Measurements from ENCODE around the gene ATP5ME. TPM values are rescaled to one million over a fixed set of nuclear protein-coding genes. Genes with fewer than 3 reads are reported as not detected.
A peak's percentile ranks its signal among the peaks of the same experiment; 100 is the strongest.

Gene ATP5ME
- total RNA-seq, 1 experiment from 2014 or later, result 236 TPM

DNA sequence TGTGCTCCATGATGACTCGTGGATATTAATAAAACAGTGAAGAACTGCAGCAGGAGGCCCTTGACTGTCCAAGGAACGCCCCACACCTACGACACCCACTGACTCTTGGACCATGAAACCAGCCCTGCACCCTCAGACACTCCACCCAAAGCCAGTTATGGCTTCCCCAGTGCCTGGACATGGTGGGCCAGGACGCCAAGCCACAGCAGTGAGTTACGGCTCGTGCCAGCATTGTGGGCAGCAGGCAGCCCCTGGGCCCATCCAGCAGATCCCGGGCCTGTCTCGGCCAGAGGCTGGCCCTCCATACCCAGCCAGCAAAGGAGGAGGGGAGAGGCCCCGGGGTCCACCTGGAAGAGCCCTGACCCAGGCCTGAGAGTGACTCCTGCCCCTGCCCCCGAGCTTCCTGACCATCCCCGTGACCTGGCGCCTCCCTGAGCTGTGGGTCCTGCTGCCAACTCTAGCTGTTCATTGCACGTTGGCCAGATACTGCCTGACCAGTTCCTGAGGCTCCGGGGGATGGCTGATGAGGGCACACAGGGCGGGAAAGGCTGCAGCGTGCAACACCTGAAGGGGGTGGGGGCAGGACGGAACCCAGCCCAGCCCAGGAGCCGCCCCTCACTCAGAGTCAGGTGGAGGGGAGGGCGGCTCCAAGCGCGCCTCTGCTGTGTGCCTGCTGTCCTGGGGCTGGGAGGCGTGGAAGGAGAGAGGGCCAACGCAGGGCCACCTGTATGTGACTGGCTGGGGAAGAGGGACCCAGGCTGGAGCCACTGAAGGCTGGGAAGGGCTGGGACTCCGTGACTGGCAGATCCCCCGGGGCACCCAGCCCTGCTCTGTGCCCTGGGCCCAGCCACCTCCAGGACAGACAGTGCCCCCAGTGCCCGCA lies 14.1 kb upstream of the ATP5ME start:
- in situ Hi-C loops (cut with HindIII; ENCODE audit: low pct_unique_long_range_greater_than_20kb, low sequenced_read_pairs), result no loop called here
- no peak for DNase-seq (ENCODE audit: low read depth, low spot score)

DNA sequence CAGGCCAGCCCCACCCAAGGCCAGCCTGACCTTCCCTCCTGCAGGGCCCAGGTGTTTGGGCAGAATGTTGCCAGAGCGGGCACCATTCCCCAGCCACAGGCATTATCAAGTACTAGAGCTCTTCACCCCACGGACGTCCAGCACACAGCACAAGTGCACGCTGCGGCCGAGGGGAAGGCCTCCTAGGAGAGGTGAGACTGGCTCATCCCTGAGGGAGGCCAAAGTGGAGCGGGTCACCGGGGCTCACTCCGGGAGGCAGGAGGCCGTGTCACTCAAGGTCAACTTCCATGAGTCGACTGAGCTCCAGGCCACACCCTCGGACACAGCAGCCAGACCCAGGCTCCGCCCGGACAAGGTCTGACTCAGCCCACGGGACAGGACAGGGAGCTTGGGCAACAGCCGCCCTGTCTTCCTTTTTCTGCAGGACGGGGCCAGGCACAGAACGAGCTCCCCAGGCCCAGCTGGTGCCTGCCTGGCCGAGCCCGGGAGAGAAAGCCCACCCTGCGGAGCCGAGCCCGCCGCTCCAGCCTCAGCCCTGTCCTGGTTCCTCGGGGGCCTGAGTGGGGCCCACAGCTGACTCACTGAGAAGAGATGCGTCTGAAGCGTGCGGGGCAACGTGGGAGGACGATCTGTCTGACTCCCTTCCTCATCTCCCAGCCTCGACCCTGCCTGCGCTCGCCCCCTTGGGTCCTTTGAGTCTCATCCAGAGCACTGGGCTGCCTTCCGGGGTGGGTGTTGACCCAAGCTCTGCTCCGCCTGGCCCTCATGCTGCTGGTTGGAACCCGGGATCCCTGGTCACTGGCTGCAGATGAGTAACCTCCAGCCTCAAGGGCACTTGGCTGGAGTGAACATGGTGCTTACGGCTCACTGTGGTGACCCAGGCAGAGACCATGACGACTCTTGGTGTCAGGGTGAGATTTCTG lies 13.2 kb upstream of the ATP5ME start:
- in situ Hi-C loops (cut with HindIII; ENCODE audit: low pct_unique_long_range_greater_than_20kb, low sequenced_read_pairs), result no loop called here
- no peak for DNase-seq (ENCODE audit: low read depth, low spot score)

DNA sequence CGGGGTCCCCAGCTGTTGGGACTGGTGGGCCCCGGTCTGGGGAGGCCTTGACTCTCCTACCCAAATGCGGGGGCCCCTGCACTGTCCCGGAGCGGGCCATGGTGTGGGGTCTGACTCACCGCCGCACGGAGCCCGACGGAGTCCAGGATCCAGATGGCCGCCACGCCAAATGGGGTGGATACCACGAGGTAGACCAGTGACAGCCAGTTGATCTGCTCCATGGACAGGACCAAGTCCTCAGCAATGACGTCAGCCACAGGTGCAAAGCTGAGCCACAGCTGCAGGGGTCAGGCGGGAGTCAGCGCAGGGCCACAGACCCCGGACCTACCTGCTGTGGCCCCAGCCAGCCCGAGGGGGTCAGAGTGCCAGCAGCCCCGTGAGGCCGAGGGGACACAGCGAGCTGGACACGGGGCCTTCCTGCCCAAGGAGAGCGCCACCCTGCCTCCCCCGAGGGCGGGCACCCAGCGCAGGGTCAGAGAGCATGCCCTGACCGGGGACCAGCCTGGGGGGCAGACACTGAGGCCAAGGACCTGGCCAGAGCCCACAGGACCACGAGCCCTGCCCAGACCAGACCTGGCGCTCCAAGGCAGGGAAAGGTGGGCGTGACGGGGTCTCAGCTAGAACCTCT lies 12.5 kb upstream of the ATP5ME start:
- no peak for DNase-seq (ENCODE audit: low read depth, low spot score)
- in situ Hi-C loops (cut with HindIII; ENCODE audit: low pct_unique_long_range_greater_than_20kb, low sequenced_read_pairs), result no loop called here

DNA sequence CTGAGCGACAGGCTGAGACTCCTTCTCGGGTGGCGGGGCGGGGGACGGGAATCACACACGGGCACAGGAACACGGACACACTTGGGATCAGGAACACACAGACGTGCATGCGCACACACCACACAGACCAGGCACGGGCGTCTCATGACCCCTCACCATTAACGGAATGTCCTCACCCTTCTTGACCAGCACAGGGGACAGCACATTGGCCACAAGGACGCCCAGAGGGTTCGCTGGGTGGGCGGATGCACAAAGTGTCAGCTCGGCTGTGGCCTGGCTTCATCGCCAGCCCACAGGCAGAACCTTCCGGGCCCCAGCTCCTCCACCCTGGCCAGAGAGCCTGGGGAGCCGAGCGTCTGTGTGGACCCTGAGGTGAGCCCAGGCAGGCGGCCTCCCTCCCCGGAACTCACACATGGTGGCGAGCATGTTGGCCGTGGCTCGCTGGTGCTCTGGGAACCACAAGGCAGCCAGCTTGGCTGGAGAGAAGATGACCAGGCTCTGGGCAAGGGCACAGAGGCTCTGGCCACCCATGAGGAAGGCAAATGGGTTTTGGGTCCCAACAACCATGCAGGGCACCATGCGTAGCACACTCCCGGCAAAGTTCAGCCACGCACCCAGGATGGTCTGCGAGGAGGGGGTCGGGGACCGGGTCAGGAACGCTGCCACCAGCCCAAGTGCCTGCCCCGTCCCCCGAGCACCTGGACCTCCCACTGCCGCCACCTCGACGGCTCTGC lies 11.8 kb upstream of the ATP5ME start:
- no peak for DNase-seq (ENCODE audit: low read depth, low spot score)
- in situ Hi-C loops (cut with HindIII; ENCODE audit: low pct_unique_long_range_greater_than_20kb, low sequenced_read_pairs), result no loop called here

DNA sequence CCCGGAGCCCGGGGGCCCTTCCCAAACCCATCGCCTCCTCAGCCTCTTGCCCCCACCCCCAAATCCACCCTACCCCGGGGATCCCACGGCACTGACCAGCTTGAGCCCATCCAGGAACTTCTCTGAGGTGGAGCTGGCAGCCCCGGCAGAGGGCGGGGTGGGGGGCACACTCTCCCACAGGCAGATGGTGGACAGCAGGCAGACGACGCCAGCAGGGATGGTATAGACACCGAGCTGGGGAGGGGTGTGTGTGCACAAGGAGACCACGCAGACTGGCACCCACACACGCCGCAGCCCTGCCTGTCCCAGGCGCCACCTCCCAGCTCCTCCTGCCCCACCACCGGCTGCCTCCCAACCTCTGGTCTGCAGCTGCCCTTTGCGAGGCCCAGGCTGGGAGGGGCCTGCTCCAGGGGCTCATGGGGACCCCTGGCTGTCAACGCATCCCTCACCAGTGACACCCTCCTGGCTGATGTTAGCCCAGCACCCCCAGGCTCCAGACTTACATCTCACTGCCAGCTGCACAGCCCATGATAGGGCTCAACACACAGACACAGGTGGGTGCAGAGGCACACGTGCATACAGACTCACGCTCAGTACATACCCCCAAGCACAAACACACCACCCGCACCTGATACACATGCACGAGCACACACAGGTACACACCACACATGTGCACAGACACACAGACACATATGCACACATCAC lies 10.7 kb upstream of the ATP5ME start:
- no peak for DNase-seq (ENCODE audit: low read depth, low spot score)
- in situ Hi-C loops (cut with HindIII; ENCODE audit: low pct_unique_long_range_greater_than_20kb, low sequenced_read_pairs), result no loop called here

DNA sequence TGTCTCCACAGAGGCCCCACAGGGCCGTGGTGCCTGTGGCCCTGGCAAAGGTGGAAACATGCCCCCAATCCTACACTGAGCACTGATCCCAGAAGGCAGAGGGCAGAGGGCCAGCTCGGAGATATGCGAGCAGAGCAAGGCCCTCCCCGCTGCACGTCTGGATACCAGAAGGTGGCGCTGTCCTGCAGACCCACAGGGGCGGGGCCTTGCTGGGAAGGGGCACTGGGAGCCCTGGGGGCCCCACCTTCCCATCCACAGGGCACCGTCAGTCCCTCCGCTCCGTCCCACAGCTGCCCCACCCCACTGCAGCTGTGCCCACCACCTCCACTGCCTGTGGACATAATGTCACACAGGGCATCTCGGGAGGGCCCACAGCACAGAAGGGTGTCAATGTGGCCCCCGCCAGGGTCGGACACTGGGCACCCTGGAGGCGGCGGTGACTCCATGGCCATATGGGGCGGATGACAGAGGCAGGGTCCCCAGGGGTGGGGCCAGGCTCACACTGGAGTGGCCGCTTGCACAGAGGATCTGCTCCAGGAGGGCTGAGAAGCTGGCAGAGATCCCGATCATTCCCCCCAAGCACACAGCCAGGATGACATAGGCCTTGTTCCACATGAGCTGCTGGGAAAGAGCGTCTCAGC lies 10.0 kb upstream of the ATP5ME start:
- in situ Hi-C loops (cut with HindIII; ENCODE audit: low pct_unique_long_range_greater_than_20kb, low sequenced_read_pairs), result no loop called here
- peak; percentile 54 for DNase-seq (ENCODE audit: low read depth, low spot score)

DNA sequence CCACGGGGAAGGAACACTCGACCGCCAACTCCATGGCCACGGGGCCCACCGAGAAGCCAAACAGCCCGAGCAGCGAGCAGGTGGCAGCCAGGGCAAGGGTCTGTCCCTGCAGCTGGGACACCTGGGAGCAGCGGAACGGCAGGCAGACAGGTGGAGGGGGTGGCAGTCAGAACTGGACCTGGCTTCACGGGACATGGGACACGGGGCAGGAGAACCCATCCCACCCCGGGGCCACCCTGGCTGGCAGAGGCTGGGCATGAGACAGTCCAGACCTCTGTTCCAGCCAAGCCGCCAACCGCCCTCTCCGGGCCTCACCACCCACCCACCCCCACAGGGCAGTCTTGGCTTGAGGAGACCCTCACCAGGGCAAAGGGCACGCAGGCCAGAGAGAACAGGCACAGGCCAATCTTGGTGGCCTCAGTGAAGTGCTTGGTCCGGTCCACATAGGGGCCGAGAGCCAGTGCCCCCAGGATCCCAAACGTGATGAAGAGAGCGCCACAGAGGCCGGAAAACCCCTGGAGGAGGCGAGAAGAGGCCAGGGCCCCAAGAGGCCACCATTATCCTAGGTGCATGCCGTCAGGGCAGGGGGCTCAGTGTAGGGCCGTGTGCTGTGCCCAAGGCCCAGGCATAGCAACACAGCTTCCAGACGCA lies 9.3 kb upstream of the ATP5ME start:
- DNase-seq (ENCODE audit: low read depth, low spot score), result no peak
- in situ Hi-C loops (cut with HindIII; ENCODE audit: low pct_unique_long_range_greater_than_20kb, low sequenced_read_pairs), result no loop called here

DNA sequence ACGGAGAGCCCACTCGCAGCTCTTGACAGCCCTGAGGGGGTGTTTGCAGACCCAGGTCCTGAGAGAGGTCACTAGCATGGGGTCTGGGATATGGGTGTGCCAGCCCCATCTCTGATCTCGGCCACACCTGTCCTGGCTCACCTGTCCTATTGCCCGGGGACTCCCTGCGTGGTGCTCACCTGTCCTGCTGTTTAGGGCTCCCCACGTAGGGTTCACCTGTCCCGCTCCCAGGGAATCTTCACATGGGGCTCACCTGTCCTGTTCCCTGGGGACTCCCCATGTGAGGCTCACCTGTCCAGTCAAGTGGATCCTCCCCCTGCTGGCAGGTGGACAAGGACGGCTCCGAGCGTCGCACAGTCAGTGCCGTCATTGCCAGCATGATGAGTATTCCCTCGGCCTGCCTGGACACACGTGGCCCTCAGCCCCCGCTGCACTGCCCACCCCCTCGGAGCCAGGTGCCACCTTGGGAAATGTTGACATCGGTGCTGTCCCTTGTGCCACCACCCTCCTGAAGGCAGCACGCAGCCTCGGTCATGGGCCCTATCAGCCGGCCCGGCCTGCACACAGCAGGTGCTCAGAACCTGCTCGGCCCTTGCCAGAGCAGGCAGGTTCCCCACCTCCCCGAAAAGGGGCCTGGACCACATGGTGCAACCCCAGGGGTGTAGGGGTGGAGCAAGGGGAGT lies 8.6 kb upstream of the ATP5ME start:
- no peak for DNase-seq (ENCODE audit: low read depth, low spot score)

DNA sequence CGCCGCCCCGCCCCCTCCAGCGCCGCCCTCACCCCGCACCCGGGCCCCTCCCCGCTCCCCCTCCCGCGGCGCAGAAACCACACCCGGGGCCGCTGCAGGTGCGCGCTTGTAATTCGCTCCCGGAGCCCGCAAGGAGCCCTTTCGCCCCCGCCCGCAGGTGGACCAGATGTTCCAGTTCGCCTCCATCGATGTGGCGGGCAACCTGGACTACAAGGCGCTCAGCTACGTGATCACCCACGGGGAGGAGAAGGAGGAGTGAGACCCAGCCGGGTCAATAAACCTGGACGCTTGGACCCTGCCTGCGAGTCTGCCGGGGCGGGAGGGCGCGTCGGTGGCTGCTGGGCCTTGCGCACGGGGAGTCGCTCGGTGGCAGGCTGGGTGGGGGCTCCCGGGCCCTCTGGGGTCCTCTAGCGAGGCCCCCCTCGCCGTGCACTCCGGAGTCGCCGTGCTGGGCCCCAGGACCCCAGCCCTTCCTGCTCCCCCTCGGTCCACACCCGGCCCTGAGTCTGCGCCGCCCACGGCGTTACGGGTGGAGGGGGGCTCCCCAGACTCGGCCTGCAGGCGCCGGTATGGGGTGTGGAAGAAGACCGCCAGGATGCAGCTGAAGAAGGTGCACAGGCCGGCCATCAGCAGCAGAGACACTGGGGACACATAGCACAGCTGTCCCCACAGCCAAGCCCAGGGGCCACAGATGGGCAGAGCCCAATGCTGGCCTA lies 7.8 kb upstream of the ATP5ME start:
- in situ Hi-C loops (cut with HindIII; ENCODE audit: low pct_unique_long_range_greater_than_20kb, low sequenced_read_pairs), result no loop called here

More for the DNA sequence above, 8.6 kb upstream of the ATP5ME start:
- in situ Hi-C loops (cut with HindIII; ENCODE audit: low pct_unique_long_range_greater_than_20kb, low sequenced_read_pairs), result no loop called here

DNA sequence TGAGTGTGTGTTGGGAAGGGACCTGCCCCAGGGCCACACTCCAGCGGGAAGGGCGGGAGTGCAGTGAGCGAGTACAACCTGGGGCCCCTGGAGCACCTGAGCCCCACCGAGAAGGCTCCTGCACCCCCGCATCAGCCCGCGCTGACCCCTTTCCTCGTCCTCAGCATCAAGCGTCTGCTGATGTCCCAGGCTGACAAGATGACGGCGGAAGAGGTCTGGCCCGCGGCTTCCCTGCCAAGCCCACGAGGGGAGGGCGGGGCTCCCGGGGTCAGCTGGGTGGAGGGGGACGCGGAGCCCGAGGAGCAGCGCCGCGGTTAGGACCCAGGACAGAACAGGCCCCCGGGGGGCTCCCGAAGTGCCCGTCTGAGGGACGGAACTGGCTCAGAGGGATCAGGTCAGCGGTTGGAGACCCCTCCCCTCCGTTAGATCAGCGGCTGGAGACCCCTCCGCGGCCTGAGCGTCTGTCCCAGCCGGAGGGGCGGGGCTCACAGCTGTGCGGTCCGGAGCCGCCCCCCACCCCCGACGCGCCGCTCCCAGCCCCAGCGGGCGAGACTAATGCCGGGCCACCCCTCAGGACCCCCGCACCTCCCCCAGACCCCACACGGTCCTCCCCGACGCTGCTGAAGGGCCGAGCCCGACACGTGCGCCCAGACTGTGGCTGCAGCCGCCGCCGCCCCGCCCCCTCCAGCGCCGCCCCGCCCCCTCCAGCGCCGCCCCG lies 7.0 kb upstream of the ATP5ME start:
- peak; percentile 38 for DNase-seq (ENCODE audit: low read depth, low spot score)
- in situ Hi-C loops (cut with HindIII; ENCODE audit: low pct_unique_long_range_greater_than_20kb, low sequenced_read_pairs), result no loop called here

More for the DNA sequence above, 7.8 kb upstream of the ATP5ME start:
- DNase-seq (ENCODE audit: low read depth, low spot score), result no peak

DNA sequence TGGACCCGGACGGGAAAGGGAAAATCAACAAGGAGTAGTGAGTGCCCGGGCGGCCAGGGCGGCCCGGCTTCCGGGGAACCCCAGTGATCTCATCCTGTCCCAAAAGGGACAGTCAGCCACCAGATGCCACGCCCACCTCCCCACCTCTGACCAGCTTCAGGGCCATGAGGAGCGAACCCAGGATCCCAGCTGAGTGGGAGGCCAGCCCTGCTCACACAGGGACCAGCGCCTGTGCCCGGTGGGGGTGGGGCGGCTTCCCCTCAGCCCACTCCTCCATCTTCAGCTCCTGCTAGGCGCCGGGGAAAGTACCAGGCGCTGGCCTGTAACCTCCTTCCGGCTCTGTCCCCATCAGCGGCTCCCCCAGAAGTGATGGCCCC lies 6.5 kb upstream of the ATP5ME start:
- no peak for DNase-seq (ENCODE audit: low read depth, low spot score)
- in situ Hi-C loops (cut with HindIII; ENCODE audit: low pct_unique_long_range_greater_than_20kb, low sequenced_read_pairs), result no loop called here

DNA sequence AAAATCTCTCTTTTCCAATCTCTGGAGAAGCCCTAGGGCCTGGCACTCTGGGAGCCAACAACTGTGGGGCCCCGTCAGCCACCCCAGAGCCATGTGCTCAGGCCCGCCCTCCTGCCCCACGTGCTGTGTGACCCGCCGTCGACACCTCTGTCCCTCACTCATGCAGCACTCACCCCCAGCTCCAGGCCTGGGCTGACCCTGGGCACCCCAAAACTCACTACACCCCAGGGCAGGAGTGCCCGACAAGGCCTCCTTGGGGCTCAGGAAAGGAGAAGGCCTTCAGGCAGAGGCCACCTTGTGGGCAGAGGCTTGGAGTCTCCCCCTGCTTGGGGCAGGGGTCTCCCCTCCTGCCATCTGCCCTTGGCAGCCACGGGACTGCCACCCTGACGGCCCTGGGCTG lies 6.0 kb upstream of the ATP5ME start:
- DNase-seq (ENCODE audit: low read depth, low spot score), result no peak
- in situ Hi-C loops (cut with HindIII; ENCODE audit: low pct_unique_long_range_greater_than_20kb, low sequenced_read_pairs), result no loop called here

DNA sequence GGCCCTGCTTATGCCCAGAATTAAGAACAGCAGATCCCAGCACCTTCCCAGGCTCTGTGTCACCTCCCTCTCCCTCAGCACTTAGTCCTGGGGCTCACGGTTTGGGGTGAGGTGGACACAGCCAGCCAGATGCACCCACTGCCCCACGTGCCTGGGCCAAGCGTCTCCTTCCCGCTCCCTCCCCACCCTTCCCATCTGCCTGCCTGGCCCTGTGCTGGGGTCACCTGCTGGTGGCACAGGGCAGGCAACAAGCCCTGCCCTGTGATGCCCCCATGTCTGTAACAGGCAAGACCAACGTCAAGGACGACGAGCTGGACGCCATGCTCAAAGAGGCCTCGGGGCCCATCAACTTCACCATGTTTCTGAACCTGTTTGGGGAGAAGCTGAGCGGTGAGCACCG lies 5.6 kb upstream of the ATP5ME start:
- in situ Hi-C loops (cut with HindIII; ENCODE audit: low pct_unique_long_range_greater_than_20kb, low sequenced_read_pairs), result no loop called here

DNA sequence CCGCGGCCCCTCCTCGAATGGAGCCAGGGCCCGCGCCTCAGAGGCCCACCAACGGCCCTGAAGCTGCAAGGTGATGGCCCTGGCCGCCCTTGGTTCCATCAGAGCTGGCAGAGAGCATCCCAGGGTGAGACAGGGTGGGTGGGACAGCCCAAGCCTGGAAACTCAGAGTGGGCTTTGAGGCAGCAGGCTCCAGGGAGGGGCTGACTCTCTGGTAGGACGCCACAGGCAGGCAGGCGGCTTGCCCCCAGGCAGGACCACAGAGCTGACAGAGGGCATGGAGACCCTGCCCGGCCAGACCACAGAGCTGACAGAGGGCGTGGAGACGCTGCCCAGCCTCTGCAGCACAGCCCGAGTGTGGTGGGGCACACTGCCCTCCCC lies 5.0 kb upstream of the ATP5ME start:
- in situ Hi-C loops (cut with HindIII; ENCODE audit: low pct_unique_long_range_greater_than_20kb, low sequenced_read_pairs), result no loop called here
- no peak for DNase-seq (ENCODE audit: low read depth, low spot score)

More for the DNA sequence above, 5.6 kb upstream of the ATP5ME start:
- DNase-seq (ENCODE audit: low read depth, low spot score), result no peak

Measured in SK-MEL-5 (cell line).